Kidney glomerular epithelial cell (primary cell): ENCODE results near the gene ZBTB18.
A peak's percentile ranks its signal among the peaks of the same experiment; 100 is the strongest.

ENCODE experiments used
- DNase-seq: peaks from one replicate; lab custom pipeline; 2025; lab: John Stamatoyannopoulos, UW

Gene ZBTB18

GRCh38 chr1:244088161-244088560 is 37.1 kb downstream of the ZBTB18 start:
- no peak for DNase-seq

GRCh38 chr1:244089561-244089960 is 38.5 kb downstream of the ZBTB18 start:
- DNase-seq, result peak; percentile 31

GRCh38 chr1:244090645-244091044 is 39.6 kb downstream of the ZBTB18 start:
- no peak for DNase-seq

GRCh38 chr1:244092293-244092963 is 41.3 kb downstream of the ZBTB18 start:
- DNase-seq, result peak; percentile 96

- peak; percentile 35 for DNase-seq
These were observed 42.0 kb downstream of the ZBTB18 start for GRCh38 chr1:244092964-244093638.

- no peak for DNase-seq
These were observed 43.9 kb downstream of the ZBTB18 start for GRCh38 chr1:244094880-244095528.

GRCh38 chr1:244095529-244095911 is 44.4 kb downstream of the ZBTB18 start:
- DNase-seq, result no peak

- DNase-seq, result no peak
These were observed 45.1 kb downstream of the ZBTB18 start for GRCh38 chr1:244096066-244096610.

GRCh38 chr1:244096691-244097090 is 45.6 kb downstream of the ZBTB18 start:
- no peak for DNase-seq

- no peak for DNase-seq
These were observed 46.7 kb downstream of the ZBTB18 start for GRCh38 chr1:244097523-244098405.

- DNase-seq, result no peak
These were observed 48.3 kb downstream of the ZBTB18 start for GRCh38 chr1:244099258-244099930.

GRCh38 chr1:244100276-244100675 is 49.2 kb downstream of the ZBTB18 start:
- DNase-seq, result no peak

GRCh38 chr1:244100704-244101453 is 49.8 kb downstream of the ZBTB18 start:
- no peak for DNase-seq

- DNase-seq, result no peak
These were observed 51.0 kb downstream of the ZBTB18 start for GRCh38 chr1:244102046-244102445.

- no peak for DNase-seq
These were observed 51.4 kb downstream of the ZBTB18 start for GRCh38 chr1:244102468-244102867.

- DNase-seq, result peak; percentile 92
These were observed 53.4 kb downstream of the ZBTB18 start for GRCh38 chr1:244104309-244105060.

- DNase-seq, result no peak
These were observed 55.1 kb downstream of the ZBTB18 start for GRCh38 chr1:244106176-244106575.
